HG03175 (cell line): ENCODE data around the gene PVALB.
A peak's percentile ranks its signal among the peaks of the same experiment; 100 is the strongest.

ENCODE experiments used
- ATAC-seq: cut with Tn5 transposase; IDR thresholded peaks from one replicate; pipeline ENCODE4 v1.9.1; 2021; ENCODE audit warnings: mild to moderate bottlenecking, moderate library complexity; ENCODE audit not compliant: unreplicated experiment

The PVALB gene

DNA sequence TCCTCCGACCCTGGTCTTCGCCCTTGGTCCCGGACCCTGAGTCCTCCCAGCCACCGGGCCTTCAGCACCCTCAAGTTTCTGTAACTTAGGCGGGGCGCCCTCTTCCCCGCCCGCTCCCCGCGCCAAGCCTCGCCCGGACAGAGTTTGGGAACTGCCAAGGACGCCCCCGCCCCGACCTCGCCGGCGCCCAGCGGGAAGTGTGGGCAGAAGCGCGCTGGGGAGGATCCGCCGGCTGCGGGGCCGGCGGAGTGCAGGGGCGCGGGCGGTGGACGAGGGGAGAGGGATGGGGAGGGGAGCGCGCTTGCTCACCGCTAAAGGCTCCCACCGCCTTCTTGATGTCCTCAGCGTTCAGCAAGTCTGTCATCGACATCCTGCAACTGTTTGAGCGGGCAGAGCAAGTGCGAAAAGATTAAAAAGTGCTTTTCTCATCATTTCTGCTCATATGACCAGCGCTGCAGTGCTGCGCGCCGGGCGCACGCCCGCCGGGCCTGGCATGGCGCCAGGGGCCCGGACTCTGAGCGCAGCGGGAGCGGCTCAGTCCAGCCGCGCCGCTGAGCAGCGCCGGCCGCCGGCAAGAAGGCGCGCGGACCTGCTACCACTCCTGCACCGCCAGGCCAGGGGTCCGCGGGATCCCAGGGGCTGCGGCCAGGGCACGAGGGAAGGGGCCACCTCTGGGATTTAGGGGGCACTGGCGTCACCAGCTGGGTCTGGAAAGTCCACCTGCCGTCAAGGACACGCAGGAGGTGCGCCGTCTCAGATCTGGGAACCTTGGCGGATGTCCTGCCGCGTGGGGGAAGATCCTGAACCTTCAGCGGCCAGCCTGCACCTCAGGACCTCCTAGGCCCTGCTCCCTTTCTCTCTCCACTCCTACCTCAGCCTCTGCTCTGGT is at the start of gene PVALB:
TSS of gene PVALB (minus strand) at position 400 of the 889 bp plus-strand sequence. CDS start at position 370, 30 bp downstream.
- ATAC-seq, result no peak

GRCh38 chr22:36865346-36865745 is 48.5 kb upstream of the PVALB start:
- ATAC-seq, result no peak

- ATAC-seq, result no peak
These were observed 47.8 kb upstream of the PVALB start for GRCh38 chr22:36864454-36865215.

DNA sequence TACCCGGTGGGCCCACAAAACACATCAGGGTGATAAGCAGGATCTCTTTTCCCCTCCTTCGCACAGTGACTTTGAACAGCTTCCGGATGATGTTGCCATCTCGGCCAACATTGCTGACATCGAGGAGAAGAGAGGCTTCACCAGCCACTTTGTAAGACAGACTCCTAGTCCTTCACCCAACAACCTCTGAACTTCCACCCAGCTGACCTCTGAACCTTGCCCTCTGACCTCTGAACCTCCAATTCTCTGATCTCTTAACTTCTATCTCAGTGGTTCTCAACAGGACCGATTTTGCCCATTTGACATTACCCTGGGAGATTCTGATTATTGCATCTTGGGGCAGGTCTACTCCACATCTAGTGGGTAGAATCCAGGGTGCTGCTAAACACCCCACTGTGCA is 47.1 kb upstream of the PVALB start:
- no peak for ATAC-seq

- ATAC-seq, result no peak
These were observed 46.4 kb upstream of the PVALB start for GRCh38 chr22:36863281-36863680.

GRCh38 chr22:36862251-36863242 is 45.7 kb upstream of the PVALB start:
- no peak for ATAC-seq

- peak; percentile 74 for ATAC-seq
These were observed 44.2 kb upstream of the PVALB start, which contains the start of gene NCF4 for GRCh38 chr22:36860821-36861659. NCF4 (plus strand) TSS chr22:36861006; CDS start chr22:36861172, 166 bp downstream.

GRCh38 chr22:36860438-36860820 is 43.6 kb upstream of the PVALB start:
- no peak for ATAC-seq

DNA sequence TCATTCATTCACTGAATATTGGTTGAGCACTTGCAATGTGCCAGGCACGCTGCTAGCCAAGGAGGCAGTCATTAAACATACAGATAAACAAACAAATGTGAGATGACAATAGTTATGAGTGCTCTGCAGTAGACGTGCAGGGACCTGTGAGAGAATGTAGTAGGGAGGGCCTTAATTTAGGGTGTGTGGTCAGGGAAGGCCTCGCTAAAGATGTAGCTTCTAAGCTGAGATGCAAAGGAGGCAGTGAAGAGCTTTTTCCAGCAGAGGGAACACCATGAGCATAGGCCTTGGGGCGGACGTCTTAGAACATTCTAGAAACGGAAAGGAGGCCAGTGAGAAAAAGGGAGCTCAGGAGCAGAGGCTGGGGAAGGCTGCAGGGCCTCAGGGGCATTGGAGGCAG is 43.2 kb upstream of the PVALB start:
- ATAC-seq, result no peak

DNA sequence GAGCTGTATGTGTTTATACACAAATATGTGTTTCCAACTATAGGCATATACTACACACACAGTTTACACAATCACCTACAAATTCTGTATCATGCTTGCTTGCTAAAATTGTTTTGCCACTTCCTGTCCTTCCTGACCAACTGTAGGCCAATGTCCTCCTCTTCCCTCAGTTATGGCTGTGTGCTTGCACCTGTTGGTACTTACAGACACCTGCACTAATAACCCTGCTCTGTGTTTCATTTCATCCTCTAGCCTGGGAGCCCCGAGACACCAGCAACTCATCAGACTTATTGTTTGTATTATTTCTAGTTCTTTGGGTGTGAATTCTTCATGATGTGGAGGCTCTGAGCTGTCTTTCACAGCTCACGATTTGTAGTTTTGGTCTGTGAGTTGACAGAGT is 42.1 kb upstream of the PVALB start:
- no peak for ATAC-seq

DNA sequence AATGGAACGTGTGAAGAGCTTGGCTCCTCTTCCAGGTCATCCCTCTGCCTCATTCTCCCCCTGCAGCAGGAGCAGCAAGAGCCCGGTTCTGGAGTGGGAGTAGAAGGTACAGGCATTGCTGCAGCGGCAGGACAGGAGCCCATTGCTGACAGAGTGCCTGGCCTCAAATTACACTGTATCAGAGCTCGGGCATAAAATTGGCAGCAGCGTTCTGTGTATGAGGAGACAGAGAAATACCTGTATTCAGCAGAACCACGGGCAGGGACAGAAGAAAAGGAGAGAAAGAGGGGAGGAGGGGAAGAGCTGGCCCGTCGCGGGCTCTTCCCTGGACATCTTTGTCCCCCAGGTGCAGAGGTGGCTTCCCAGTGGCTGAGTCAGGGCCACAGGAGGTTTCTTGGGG is 41.3 kb upstream of the PVALB start:
- no peak for ATAC-seq

DNA sequence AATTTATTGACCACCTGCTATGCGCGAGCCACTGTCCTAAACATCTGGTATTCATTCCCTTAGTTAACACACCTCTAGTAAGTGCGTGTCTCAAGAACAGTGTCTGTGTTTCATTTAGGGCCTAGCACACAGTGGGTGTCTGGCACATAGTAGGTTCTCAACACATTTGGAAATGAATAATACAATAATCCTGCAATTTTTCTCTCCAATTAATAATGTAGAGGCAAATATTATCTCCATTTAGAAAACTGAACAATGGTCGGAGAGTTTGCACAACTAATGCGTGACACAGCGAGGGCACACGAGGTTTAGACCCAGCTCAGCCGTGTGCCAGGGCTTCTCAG is 39.9 kb upstream of the PVALB start:
- no peak for ATAC-seq

DNA sequence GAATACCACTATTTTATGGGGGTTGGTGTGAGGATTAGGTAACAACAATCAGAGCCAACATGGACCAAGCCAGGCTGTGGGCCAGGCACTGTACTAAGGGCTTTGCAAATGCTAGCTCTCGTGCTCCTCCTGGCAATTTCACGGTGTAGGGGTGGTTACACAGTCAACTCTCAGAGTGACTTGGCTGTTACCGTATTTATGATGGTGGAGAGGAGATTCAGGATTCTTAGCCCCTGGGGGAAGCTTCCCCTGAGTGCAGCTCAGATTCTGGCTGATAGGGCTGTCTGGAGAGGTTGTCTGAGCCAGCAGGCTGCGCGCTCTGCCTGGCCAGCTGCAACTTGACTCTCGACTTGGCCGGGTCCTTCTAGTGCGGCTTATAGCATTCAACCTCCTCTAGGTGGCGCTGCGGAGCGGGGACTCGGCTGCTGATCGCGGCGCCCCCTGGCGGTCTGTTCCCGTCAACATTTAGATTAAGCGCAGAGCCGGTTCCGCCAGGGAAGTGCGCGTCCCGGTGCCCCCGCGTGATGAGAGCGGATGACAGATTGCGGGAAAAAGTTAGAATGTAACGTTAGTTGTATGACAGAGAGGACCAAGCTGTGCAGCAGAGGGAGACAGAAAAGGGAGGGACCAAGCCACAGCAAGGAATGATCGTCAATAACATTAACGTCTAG is 39.4 kb upstream of the PVALB start:
- no peak for ATAC-seq

DNA sequence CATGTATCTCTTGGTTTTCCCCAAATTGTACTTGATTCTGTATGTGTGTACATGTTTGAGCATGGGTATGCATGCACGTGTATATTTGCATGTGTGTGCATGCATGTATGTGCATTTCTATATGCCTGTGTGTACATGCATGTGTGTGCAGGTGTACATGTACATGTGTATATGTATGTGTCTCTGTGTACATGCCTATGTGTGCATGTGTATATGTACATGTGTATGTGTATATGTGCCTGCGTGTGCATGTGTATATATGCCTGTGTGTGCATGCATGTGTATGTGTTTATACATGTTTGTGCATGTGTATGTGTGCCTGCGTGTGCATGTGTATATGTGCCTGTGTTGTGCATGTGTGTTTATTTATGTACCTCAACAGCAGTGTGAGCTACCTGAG is 38.6 kb upstream of the PVALB start:
- ATAC-seq, result no peak

DNA sequence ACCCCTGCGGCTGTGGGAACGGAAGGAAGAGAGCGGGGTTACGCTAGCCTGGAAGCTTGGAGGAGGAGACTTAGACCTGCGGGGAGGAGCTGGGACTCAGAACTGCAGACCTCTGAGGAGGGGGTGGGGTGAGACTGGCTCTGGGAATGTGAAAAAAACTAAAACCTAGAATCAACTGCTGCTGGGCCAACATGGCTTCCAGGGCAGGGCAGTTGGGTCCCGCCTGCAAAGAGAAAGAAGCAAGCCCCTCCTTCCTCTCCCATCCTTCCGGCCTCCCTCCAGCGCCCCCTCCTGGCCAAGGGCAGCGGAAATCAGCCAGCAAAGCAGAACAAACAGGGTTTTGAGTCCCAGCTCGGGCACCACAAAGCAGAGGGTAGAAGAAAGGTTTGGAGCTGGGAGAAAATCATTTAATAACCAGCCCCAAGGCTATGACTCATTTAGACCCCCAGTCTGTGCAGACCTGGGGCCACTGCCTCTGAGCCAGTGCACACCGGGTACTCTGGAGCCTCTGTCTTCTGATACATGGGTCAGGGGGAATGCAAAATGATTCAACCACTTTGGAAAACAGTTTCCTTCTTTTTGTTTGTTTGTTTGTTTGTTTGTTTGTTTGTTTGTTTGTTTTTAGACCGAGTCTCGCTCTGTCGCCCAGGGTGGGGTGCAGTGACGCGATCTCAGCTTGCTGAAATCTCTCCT is 36.7 kb upstream of the PVALB start:
- ATAC-seq, result peak; percentile 46

DNA sequence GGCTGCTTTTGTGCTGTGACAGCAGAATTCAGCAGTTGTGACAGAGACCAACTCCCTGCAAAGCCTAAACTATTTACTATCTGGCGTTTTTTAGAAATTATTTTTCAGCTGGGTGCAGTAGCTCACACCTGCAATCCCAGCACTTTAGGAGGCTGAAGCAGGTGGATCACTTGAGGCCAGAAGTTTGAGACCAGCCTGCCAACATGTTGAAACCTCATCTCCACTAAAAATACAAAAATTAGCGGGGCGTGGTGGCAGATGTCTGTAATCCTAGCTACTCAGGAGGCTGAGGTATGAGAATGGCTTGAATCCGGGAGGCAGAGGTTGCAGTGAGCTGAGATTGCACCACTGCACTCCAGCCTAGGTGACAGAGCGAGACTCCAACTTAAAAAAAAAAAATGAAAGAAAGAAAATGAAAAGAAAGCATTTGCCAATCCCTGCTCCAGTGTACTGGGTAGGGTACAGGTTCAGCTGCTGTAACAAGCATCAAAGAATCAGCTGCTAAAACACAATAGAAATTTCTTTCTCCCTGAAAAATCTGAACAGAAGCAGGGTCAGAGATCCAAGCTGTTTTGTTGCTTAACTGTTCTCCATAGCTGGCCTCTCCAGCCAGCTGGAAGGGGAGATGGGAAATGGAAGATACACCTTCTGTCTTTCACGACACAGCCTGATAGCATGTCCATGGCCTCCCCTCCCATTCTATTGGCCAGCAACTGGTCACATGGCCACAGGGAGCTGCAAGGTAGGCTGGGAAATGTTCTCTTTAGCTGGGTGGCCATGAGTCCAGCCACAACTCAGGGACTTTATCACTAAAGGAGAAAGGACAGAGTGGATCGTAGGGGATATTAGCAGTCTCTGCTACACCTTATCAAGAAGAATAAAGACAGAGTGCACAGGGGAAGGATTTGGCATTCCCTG is 35.5 kb upstream of the PVALB start:
- ATAC-seq, result no peak

DNA sequence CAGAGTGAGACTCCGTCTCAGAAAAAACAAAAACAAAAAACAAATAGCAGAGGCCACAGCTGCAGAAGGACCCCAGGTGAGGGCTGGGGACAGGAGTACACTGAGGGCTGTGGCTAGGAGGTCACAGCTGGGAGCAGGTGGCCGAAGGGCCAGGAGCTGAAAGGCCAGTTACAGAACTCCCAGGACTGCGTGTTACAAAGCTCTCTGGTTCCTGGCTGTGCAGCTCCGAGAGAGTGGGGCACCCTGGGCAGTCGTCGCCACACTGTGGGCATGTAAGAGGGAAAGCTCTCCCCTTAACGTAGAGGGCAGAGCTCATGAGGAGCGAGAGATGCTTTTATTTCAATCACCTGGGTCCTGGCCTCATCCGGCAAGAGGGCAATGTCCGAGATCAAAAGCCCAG is 33.8 kb upstream of the PVALB start:
- no peak for ATAC-seq

DNA sequence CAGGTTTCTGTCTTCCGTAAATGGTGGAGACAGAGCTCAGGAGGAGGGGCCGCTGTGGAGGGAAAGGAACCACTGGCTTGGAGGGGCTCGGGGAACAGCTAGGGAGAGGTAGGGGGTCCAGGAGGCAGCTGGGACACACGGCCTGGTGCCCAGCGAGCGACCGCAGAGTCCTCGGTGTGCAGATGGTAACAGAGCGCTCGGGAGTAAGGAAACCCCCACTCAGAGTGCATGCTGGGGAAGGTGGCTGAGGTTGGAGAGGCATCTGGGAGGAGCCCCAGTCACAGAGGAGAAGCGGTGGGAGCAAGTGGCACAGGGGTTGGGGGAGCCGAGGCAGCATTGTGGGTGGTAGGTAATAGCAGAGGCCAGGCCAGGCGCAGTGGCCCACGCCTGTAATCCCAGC is 33.2 kb upstream of the PVALB start:
- no peak for ATAC-seq
